Measurements from ENCODE around the gene PPM1B. TPM values are rescaled to one million over a fixed set of nuclear protein-coding genes. Genes with fewer than 3 reads are reported as not detected.

Gene PPM1B
- total and polyA plus RNA-seq, 9 of the 15 experiments (the other 6 are each of a cell fraction or from before 2014, with no cell fraction given), result 8.9 to 44.0 (median 28.6) TPM

DNA sequence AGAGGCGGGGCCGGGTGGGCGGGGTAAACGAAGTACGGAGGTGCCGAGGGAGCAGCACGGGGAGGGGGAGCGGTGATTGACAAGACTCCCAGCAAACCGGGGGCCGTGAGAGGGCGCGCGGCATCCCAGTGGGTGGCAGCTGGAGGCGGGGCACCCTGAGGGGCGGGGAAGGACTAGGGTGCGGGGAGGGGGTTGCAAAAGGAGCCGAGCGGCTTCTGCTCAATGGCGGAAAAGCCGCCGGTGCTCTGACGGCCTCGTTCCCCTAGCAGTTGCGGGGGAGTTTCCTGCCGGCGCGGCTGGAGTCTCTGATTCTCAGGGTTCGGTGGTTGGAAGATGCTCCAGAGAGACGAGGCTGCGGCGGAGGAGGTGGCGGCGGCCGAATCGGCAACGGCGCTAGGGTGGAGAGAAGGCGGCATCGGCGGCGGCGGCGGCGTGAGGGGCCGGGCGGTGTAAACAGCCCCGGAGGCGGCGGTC is at the start of gene PPM1B (continued):
- TF ChIP-seq MBD2 (IDR thresholded peaks at IDR 0.05; ENCODE audit: borderline replicate concordance, low read depth), result peak; percentile 50; the same call in 1 of the 2 replicates
- no peak for TF ChIP-seq NR2C2 (CRISPR knock-in tag; IDR thresholded peaks at IDR 0.05)
- TF ChIP-seq NR2C2 (tag; IDR thresholded peaks at IDR 0.05), result no peak
- no peak for TF ChIP-seq LEF1 (IDR thresholded peaks at IDR 0.05)
- peak; percentile 92; the same call in 1 of the 2 replicates for TF ChIP-seq CGGBP1 (CRISPR knock-in tag; IDR thresholded peaks at IDR 0.05)
- no peak for TF ChIP-seq MTF1 (CRISPR knock-in tag; IDR thresholded peaks at IDR 0.05; ENCODE audit: borderline replicate concordance)
- TF ChIP-seq ZNF551 (CRISPR knock-in tag; IDR thresholded peaks at IDR 0.05), result no peak
- no peak for TF ChIP-seq ZZZ3 (IDR thresholded peaks at IDR 0.05)
- no peak for TF ChIP-seq ELF4 (CRISPR knock-in tag; IDR thresholded peaks at IDR 0.05)
- no peak for TF ChIP-seq ZNF57 (CRISPR knock-in tag; IDR thresholded peaks at IDR 0.05)
- no peak for TF ChIP-seq FOXP4 (CRISPR knock-in tag; IDR thresholded peaks at IDR 0.05; ENCODE audit: borderline replicate concordance)
- no peak for TF ChIP-seq ZNF140 (CRISPR knock-in tag; IDR thresholded peaks at IDR 0.05)
- TF ChIP-seq TCF3 (CRISPR knock-in tag; IDR thresholded peaks at IDR 0.05), result 0 out of 2 replicates have a peak, but pooled peaks have one; percentile 16
- no peak for TF ChIP-seq SMC3 (conservative IDR thresholded peaks at IDR 0.05; ENCODE audit: insufficient read depth, low read depth, low read length)
- TF ChIP-seq, protein P1, sequence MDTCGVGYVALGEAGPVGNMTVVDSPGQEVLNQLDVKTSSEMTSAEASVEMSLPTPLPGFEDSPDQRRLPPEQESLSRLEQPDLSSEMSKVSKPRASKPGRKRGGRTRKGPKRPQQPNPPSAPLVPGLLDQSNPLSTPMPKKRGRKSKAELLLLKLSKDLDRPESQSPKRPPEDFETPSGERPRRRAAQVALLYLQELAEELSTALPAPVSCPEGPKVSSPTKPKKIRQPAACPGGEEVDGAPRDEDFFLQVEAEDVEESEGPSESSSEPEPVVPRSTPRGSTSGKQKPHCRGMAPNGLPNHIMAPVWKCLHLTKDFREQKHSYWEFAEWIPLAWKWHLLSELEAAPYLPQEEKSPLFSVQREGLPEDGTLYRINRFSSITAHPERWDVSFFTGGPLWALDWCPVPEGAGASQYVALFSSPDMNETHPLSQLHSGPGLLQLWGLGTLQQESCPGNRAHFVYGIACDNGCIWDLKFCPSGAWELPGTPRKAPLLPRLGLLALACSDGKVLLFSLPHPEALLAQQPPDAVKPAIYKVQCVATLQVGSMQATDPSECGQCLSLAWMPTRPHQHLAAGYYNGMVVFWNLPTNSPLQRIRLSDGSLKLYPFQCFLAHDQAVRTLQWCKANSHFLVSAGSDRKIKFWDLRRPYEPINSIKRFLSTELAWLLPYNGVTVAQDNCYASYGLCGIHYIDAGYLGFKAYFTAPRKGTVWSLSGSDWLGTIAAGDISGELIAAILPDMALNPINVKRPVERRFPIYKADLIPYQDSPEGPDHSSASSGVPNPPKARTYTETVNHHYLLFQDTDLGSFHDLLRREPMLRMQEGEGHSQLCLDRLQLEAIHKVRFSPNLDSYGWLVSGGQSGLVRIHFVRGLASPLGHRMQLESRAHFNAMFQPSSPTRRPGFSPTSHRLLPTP (IDR thresholded peaks at IDR 0.05; ENCODE audit: borderline replicate concordance, extremely low read depth, insufficient read length), result no peak
- no peak for TF ChIP-seq GTF2A2 (tag; IDR thresholded peaks at IDR 0.05)
- TF ChIP-seq, protein P2, sequence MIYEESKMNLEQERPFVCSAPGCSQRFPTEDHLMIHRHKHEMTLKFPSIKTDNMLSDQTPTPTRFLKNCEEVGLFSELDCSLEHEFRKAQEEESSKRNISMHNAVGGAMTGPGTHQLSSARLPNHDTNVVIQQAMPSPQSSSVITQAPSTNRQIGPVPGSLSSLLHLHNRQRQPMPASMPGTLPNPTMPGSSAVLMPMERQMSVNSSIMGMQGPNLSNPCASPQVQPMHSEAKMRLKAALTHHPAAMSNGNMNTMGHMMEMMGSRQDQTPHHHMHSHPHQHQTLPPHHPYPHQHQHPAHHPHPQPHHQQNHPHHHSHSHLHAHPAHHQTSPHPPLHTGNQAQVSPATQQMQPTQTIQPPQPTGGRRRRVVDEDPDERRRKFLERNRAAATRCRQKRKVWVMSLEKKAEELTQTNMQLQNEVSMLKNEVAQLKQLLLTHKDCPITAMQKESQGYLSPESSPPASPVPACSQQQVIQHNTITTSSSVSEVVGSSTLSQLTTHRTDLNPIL (CRISPR knock-in tag; IDR thresholded peaks at IDR 0.05), result no peak
- TF ChIP-seq, protein P3, sequence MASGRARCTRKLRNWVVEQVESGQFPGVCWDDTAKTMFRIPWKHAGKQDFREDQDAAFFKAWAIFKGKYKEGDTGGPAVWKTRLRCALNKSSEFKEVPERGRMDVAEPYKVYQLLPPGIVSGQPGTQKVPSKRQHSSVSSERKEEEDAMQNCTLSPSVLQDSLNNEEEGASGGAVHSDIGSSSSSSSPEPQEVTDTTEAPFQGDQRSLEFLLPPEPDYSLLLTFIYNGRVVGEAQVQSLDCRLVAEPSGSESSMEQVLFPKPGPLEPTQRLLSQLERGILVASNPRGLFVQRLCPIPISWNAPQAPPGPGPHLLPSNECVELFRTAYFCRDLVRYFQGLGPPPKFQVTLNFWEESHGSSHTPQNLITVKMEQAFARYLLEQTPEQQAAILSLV (tag; IDR thresholded peaks at IDR 0.05), result no peak
- TF ChIP-seq HDAC1 (IDR thresholded peaks at IDR 0.05), result peak in 1 of 2 experiments; percentile 71; a peak in 2 of 4 replicates
- TF ChIP-seq, protein P4, sequence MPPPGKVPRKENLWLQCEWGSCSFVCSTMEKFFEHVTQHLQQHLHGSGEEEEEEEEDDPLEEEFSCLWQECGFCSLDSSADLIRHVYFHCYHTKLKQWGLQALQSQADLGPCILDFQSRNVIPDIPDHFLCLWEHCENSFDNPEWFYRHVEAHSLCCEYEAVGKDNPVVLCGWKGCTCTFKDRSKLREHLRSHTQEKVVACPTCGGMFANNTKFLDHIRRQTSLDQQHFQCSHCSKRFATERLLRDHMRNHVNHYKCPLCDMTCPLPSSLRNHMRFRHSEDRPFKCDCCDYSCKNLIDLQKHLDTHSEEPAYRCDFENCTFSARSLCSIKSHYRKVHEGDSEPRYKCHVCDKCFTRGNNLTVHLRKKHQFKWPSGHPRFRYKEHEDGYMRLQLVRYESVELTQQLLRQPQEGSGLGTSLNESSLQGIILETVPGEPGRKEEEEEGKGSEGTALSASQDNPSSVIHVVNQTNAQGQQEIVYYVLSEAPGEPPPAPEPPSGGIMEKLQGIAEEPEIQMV (tag; conservative IDR thresholded peaks at IDR 0.05; ENCODE audit: low read depth), result no peak

Measured in K562 (cell line).